ENCODE measurements around the gene ABTB1.

Gene ABTB1

DNA sequence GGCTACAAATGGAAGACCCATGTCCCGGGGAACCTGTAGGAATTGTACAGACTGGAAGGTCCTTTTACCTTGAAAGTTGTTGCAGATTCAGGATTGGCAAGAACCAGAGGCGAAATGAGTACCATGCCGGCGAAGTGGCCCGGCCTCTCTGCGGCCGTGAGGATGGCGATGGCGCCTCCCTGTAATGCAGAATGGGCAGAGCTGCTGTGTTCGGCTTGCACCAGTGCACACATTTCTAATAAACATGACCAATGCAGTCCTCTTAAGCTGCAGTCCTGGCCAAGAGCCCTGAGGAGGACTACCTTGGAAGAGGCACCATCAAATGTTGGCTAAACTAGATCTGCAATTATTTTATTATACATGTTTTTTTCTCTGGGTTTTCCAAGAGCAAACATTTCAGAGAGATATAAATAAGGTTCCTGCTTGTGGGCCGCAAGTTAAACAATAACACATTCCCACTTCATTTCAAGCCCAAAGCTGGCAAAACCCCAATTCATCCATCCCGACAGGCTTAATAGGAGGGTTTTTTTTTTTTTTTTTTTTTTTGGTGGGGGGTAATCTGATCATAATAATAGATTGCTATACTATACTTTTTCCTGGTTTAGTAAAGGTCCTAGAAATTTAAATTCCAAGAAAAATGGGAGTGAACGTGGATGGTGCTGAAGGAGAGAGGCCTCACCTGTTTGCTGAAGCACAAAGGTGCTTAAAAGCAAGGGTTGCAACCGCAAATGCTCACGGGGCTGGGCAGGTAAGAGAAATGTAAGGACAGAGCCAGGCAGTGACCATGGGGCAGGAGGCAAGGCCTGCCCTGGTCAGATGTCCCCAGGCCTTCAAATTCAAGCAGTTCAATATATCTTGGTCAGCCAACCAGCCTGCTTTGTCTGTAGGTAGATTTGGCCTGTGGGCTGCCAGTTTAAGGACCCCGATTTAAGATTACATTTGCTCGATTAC, 48.5 kb downstream of the ABTB1 start:
- DNase-seq (ENCODE audit: low read depth): no peak

- no peak for DNase-seq (ENCODE audit: low read depth)
Measured at GRCh38 chr3:127722091-127722784, 49.5 kb downstream of the ABTB1 start.

DNA sequence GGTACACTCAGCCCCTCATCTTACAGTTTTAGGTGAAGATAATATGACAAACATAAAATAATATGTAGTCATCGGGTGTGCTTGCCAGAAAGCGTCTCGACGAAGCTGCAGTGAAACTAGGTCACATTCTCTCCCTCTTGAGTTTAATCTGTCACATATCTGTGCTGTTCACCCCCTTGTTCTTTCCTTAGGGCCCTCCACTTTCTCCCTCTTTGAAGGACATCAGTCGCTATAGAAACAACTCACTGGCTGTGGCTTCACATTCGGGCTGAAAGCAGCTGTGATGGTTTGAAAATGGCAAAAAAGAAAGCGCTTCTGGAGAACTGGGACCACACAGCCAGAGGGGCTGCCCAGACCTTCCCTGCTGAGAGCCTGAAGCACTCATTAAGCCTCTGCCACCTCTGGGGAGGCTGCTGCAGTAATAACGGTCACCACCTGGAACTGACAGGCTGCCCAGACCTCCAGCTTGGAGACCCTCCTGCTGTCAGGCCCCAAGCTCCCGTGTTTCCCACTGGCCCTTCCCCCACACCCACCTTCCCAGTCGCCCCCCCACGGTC, 50.3 kb downstream of the ABTB1 start:
- DNase-seq (ENCODE audit: low read depth): no peak

DNA sequence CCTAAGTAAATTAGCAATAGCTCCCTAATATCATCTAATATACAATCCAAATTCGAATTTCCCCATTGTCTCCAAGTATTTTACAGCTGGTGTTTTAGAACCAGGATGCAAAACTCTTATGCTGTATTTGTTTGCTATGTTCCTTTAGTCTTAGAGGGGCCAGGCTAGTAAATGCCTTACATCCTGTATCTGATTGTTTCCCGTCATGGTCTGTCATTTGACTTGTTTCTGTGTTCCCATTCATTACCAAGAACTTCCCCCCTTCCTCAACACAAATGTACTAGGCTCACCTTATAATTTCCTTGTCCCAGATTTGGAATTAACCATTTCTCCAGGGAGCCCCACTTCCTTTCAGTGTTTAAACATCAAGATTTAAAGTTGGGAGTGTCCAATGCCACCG, 54.1 kb downstream of the ABTB1 start:
- DNase-seq (ENCODE audit: low read depth): no peak

DNA sequence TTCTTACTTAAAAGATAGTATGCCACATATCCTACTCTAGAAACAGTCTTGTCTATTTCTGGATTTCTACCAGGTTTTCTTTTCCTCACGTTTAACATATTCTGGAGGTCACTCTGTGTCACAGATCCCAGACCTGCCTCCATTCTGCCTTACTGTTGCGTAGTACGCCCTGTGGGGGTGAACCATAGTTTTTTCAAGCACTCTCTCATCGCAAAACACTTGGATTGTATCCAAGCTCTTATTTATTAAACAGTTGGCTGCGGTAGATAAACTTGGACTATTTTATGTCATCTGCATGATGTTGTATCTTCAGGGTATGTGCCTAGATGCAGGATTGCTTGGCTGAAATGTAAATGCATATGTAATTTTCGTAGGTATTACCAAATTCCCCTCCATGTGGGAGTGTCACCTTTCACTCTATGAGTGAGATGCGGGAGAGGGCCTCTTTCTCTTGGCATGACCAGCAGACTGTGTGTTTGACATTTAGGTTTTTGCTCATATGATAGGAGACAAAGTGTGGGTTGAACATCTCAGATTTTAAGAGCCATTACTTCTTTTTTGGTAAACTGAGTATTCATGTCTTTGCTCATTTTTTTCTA, 55.8 kb downstream of the ABTB1 start:
- no peak for DNase-seq (ENCODE audit: low read depth)

DNA sequence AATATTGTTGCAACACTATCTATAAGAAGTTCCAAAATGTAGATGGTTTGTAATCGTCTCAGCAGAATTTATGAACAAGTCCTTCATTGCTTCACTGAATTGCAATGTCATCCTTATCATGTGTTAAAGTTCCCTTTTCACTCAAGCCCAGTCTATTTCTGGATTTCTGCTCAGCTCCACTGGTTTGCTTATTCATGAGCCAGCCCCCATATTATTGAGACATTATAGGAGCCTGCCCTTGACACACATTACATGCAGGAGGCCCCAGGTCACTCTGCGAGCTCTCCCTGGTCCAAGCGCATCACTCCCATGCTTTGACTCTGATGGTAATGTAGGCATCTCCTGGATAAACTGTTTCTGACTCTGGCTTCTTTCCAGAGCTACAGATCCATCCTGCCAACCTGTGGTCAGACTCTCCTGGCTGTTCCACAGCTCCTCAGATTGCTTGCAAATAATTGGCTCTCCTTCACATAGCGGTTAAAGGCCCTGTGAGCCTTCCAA, 56.9 kb downstream of the ABTB1 start:
- DNase-seq (ENCODE audit: low read depth): no peak

GRCh38 chr3:127730171-127730570, 57.4 kb downstream of the ABTB1 start:
- no peak for DNase-seq (ENCODE audit: low read depth)
